ENCODE results near the gene ZNF423. TPM values are rescaled to one million over a fixed set of nuclear protein-coding genes. Genes with fewer than 3 reads are reported as not detected.

The ZNF423 gene
- total RNA-seq, 1 donor from 2014 or later = 10.6 TPM

DNA sequence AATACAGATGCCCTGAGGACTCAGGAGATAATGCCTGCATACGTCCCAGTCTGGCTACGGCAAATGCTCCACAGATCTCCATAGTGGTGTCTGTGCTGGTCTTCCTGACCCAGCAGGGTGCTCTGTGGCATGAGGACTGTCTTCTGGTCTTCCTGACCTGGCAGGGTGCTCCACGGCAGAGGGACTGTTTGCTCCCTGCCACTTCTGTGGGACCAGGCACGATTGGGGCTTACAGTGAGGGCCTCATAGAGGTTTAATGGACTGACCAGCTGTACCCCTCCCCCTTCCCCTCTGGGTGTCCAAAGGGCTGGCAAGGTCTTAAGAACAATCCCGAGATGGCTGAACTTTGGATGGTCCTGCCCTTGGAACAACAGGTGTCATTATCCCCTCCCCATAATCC lies 359.3 kb downstream of the ZNF423 start:
- H3K27ac Mint-ChIP-seq (ENCODE audit: unreplicated experiment) = no peak overlapping the region
- no peak for FAIRE-seq

DNA sequence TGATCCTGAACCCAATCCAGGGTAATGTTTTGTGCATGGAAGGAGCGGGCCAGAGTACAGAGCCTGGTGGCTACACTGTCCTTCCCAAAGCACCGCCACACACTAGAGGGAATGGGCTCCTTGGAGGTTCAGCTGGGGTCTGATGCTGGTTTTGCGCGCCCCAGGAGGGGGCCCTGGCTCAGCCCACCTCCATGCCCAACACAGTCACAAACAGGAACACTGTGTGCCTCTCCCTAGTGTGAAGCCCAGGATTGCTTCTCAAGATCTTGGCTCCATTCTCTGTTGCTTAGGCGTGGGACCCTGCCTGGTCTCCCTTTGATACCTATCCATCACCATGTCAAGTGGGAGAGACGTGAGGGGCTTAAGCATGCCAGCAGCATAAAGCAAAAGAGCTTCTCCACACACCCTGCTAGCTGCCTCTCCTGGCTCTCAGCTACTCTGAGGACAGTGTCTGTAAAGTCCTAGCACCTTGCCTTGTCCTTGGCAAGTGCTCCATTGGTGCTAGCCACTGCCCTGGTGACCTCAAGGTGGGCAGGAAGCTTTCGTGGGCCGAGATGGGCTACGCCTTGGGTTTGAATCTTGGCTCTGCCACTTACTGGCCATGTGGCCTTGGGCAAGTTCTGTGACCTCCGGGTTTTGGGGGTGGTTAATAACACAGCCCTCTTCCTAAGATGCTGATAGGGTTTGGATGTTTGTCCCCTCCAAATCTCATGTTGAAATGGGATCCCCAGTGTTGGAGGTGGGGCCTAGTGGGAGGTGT lies 360.1 kb downstream of the ZNF423 start:
- Mint-ChIP-seq H3K36me3 (ENCODE audit: low read depth, unreplicated experiment) (peaks cover 9% of the 10 kb centered on the region), H3K4me1 (ENCODE audit: low read depth, unreplicated experiment) (no peaks in the 10 kb centered on the region), H3K4me3 (ENCODE audit: unreplicated experiment) (no peak overlapping the region), H3K9me3 (ENCODE audit: unreplicated experiment) (no peaks in the 10 kb centered on the region), H3K27me3 (ENCODE audit: low read depth, unreplicated experiment) (peaks cover 22% of the 10 kb centered on the region), H3K27ac (ENCODE audit: unreplicated experiment) (no peak overlapping the region)
- Histone ChIP-seq H3K4me2 (ENCODE audit: low read length) (no peak overlapping the region), H2AFZ (ENCODE audit: low read depth, low read length) (no peak overlapping the region), H4K20me1 (ENCODE audit: insufficient read depth, low read length) (no peaks in the 10 kb centered on the region), H3K4me3 (ENCODE audit: insufficient read depth, low read depth, low read length) (no peak overlapping the region), H3K9me3 (ENCODE audit: insufficient read depth, low read depth, low read length) (no peaks in the 10 kb centered on the region), H3K9ac (ENCODE audit: low read length) (no peak overlapping the region), H3K36me3 (ENCODE audit: insufficient read depth, low read length) (no peaks in the 10 kb centered on the region), H3K79me2 (ENCODE audit: insufficient read depth, low read length) (no peaks in the 10 kb centered on the region), H3K4me1 (ENCODE audit: insufficient read depth, low read length) (peaks cover 3% of the 10 kb centered on the region), H3K27me3 (ENCODE audit: insufficient read depth, low read length) (no peaks in the 10 kb centered on the region), H3K27ac (ENCODE audit: low read depth, low read length) (no peak overlapping the region)
- DNase-seq (ENCODE audit: low read depth) (no peak), FAIRE-seq (no peak)
- TF ChIP-seq CTCF (IDR thresholded peaks at IDR 0.05; ENCODE audit: insufficient read depth, low read depth, low read length) (no peak), EZH2 (IDR thresholded peaks at IDR 0.05; ENCODE audit: insufficient read depth, low read length) (no peak)

More for the DNA sequence above, 359.3 kb downstream of the ZNF423 start:
- no peaks in the 10 kb centered on the region for H3K9me3 ChIP-seq (ENCODE audit: insufficient read depth, low read depth, low read length)
- H3K4me2 ChIP-seq (ENCODE audit: low read length) = no peak overlapping the region
- H3K4me3 ChIP-seq (ENCODE audit: insufficient read depth, low read depth, low read length) = no peak overlapping the region
- no peak overlapping the region for H3K27ac ChIP-seq (ENCODE audit: low read depth, low read length)
- TF ChIP-seq CTCF (IDR thresholded peaks at IDR 0.05; ENCODE audit: insufficient read depth, low read depth, low read length) (no peak), EZH2 (IDR thresholded peaks at IDR 0.05; ENCODE audit: insufficient read depth, low read length) (no peak)
- H3K79me2 ChIP-seq (ENCODE audit: insufficient read depth, low read length) = no peaks in the 10 kb centered on the region
- H4K20me1 ChIP-seq (ENCODE audit: insufficient read depth, low read length) = no peaks in the 10 kb centered on the region
- Mint-ChIP-seq H3K4me1 (ENCODE audit: low read depth, unreplicated experiment) (no peaks in the 10 kb centered on the region), H3K27me3 (ENCODE audit: low read depth, unreplicated experiment) (peaks cover 22% of the 10 kb centered on the region), H3K36me3 (ENCODE audit: low read depth, unreplicated experiment) (peaks cover 9% of the 10 kb centered on the region), H3K4me3 (ENCODE audit: unreplicated experiment) (no peak overlapping the region), H3K9me3 (ENCODE audit: unreplicated experiment) (no peaks in the 10 kb centered on the region)
- H2AFZ ChIP-seq (ENCODE audit: low read depth, low read length) = no peak overlapping the region
- no peaks in the 10 kb centered on the region for H3K36me3 ChIP-seq (ENCODE audit: insufficient read depth, low read length)
- DNase-seq (ENCODE audit: low read depth) = no peak
- no peak overlapping the region for H3K9ac ChIP-seq (ENCODE audit: low read length)
- no peaks in the 10 kb centered on the region for H3K27me3 ChIP-seq (ENCODE audit: insufficient read depth, low read length)
- H3K4me1 ChIP-seq (ENCODE audit: insufficient read depth, low read length) = peaks cover 3% of the 10 kb centered on the region

DNA sequence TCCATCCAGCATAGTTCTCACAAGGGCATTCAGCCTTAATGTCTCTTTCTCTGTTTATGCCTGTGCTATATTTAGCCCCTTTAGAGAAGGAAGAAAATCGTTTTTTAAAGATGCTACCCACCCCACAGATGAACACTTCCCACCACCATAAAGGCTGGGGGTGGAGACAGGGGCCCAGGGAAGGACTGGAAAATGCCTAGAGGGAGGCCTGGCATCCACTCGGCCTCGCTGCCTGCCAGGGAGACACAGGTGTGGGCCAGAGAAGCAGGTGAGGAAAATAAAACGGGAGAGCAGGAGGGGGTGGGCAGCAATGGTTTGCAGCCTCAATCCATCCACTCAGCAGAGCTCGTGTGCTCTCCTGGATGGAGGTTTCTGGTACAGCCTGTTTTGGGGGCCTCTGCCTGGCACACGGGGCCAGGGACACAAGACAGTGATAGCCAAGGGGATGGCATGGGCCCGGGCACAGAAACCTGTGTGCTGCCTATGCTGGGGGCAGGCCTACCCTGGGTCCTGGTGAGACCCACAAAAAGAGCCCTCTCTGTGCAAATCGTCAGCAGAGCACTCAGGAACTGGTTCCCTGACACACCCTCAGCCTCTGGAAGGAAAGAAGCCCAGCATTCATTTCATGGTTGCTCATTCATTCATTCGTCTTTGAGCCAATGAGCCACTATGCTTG lies 360.9 kb downstream of the ZNF423 start:
- H2AFZ ChIP-seq (ENCODE audit: low read depth, low read length) = no peak overlapping the region
- H3K27me3 Mint-ChIP-seq (ENCODE audit: low read depth, unreplicated experiment) = peaks cover 22% of the 10 kb centered on the region
- H3K27me3 ChIP-seq (ENCODE audit: insufficient read depth, low read length) = no peaks in the 10 kb centered on the region
- H3K9ac ChIP-seq (ENCODE audit: low read length) = no peak overlapping the region
- no peak overlapping the region for H3K27ac Mint-ChIP-seq (ENCODE audit: unreplicated experiment)
- H3K36me3 Mint-ChIP-seq (ENCODE audit: low read depth, unreplicated experiment) = peaks cover 13% of the 10 kb centered on the region
- no peak for DNase-seq (ENCODE audit: low read depth)
- H4K20me1 ChIP-seq (ENCODE audit: insufficient read depth, low read length) = no peaks in the 10 kb centered on the region
- no peaks in the 10 kb centered on the region for H3K9me3 ChIP-seq (ENCODE audit: insufficient read depth, low read depth, low read length)
- no peak overlapping the region for H3K27ac ChIP-seq (ENCODE audit: low read depth, low read length)
- no peaks in the 10 kb centered on the region for H3K79me2 ChIP-seq (ENCODE audit: insufficient read depth, low read length)
- no peak for FAIRE-seq
- H3K9me3 Mint-ChIP-seq (ENCODE audit: unreplicated experiment) = no peaks in the 10 kb centered on the region
- no peak overlapping the region for H3K4me2 ChIP-seq (ENCODE audit: low read length)
- no peak overlapping the region for H3K4me3 Mint-ChIP-seq (ENCODE audit: unreplicated experiment)
- TF ChIP-seq CTCF (IDR thresholded peaks at IDR 0.05; ENCODE audit: insufficient read depth, low read depth, low read length) = no peak
- no peak for TF ChIP-seq EZH2 (IDR thresholded peaks at IDR 0.05; ENCODE audit: insufficient read depth, low read length)
- no peaks in the 10 kb centered on the region for H3K4me1 Mint-ChIP-seq (ENCODE audit: low read depth, unreplicated experiment)
- H3K4me3 ChIP-seq (ENCODE audit: insufficient read depth, low read depth, low read length) = no peak overlapping the region
- H3K36me3 ChIP-seq (ENCODE audit: insufficient read depth, low read length) = no peaks in the 10 kb centered on the region
- H3K4me1 ChIP-seq (ENCODE audit: insufficient read depth, low read length) = peaks cover 3% of the 10 kb centered on the region

Measured in astrocyte (in vitro differentiated cells and primary cell).